HUDEP-2 (cell line): ENCODE measurements around the gene LSM4.

Source experiments
- DNase-seq, 76 experiments: peaks; one replicate each; lab custom pipeline; 2025; ENCODE audit not compliant: unreplicated experiment in 76 of 76; lab: John Stamatoyannopoulos, UW

The LSM4 gene

DNA sequence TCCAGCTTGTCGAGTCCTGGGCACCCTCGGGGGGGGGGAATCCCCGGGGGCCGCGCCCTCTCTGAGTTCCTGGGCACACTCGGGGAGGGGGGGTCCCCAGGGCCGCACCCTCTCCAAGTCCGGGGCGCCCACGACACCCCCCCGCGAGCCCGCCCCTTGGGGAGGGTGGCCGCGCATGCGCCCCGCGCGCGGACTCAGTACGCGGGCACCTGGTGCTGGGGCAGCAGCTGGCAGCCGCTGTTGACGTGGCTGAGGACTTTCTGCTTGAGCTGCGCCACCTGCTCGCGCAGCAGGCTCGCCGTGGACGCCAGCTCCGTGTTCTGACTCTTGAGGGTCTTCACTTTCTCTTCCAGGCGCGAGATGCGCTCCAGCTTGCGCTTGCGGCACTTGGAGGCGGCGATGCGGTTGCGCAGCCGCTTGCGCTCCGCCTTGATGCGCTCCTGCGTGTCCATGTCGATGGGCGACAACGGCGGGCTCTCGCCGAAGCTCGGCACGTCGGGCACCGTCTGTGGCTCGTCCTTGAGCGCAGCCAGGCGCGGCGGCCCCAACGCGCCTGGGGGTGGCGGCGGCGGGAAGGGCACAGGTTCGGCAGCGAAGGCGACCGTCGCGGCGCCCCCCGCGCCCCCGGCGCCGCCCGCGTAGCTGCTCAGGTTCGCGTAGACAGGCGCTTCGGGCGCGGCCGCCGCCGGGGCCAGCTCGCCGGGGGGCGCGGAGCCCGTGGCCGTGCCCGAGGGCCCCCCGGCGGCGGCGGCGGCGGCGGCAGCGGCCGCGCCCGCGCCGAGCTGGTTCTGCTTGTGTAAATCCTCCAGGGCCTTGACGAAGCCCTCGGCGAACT is 42.4 kb downstream of the LSM4 start:
- DNase-seq: peak in 65 of 76 experiments; percentile 21 to 86 (median 71)

DNA sequence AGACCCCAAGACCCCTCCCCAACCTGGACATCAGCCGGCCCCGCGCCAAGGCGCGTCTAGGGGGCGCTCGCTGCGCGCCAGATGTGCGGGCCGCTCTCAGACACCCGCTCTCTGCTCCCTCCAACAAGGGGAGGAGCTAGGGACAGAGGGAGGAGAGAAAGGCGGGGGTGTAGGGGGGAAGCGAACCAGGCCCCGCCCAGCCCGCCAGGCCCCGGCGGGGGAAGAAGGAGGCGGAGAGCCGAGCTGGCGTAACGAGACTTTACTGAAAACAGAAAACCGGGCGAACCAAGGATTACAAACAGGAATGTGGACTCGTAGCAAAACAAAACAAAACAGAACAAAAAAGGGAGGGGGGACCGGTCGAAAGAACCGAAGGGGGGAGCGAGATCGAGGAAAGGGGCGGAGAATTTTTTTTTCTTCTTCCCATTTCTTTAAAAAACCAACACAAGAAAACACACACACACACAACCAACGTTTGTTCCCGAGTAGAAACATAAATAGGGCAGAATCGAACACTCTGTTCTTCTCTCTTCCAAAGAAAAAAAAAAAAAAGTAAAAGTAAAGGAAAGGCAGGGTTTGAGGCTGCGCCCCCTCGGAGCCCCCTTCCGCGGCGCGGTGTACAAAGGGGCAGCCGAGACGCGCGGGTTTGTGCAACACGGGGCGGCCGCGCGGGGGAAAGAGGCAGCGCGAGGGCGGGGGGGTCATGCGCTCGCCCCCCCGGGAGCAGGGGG is 43.2 kb downstream of the LSM4 start:
- peak in 74 of 76 experiments; percentile 66 to 98 (median 94) for DNase-seq

DNA sequence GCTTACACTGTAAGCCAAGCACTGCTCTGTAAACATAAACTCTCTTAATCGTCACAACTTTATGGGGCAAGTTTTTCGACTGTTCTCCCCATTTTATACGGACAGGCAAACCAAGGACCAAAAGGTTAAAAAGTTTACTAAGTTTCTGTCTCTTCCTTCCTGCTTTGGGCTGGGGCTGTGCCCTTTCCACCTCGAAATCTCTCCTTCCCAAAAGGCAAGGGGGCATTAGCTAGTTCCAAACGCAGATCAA is 43.7 kb downstream of the LSM4 start:
- DNase-seq: no peak

GRCh38 chr19:18278521-18279265 is 44.2 kb downstream of the LSM4 start:
- peak in 34 of 76 experiments; percentile 9 to 54 (median 33) for DNase-seq

DNA sequence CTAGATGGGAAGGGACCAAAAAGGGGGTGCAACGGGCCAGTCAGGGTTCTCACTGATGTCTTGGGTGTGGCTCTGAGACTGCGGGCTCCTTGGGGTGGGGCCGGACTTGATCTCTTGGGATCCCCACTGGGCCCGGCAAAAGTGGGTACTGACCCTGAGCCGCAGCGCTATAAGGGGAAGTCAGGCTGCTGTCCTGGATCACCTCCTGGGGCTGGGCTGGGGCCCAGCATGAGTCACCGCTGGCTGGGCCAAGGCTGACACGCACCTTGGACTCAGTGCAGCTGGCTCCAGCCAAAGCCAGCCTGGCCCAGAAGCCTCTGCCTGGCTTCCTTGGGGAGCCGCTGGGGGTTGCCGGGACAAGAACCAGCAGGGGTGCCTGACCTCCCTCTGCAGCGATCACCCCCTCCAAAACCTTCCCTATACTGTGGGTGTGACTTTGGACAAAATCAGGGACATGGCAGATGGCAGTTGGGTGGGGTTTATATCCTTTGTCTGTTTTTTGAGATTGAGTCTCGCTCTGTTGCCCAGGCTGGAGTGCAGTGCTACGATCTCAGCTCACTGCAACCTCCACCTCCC is 48.0 kb downstream of the LSM4 start:
- peak in 69 of 76 experiments; percentile 19 to 89 (median 67) for DNase-seq

DNA sequence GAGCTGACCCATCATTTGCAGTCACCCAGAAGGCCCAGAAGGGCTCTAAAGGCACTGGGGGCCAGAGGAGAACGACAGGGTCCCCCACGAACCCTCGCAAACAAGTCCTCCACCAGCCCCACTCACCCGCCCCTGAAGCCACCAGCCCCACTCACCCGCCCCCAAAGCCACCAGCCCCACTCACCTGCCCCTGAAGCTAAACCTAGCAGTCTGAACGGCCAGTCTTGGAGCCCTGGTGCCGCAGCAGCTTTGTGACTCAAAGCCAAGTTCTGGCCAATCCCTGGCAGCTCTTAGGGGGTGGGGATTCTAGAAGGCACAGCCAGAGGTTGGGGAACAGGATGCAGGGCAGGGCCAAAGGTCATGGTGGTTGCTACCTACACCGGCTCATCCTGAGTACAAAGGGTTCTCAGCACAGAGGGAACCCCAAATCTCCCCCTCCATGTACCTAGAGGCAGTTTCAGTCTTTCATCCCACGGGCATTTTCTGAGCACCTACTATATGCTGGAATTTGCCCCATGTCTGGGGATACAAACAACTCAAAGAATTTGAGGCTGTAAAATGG is 48.6 kb downstream of the LSM4 start, which contains the start of gene IQCN:
Gene IQCN (minus strand): TSS at position 234 of the 562 bp plus-strand sequence. CDS start 4,974 bp downstream, outside the sequence.
- peak in 10 of 76 experiments; percentile 13 to 56 (median 19) for DNase-seq

DNA sequence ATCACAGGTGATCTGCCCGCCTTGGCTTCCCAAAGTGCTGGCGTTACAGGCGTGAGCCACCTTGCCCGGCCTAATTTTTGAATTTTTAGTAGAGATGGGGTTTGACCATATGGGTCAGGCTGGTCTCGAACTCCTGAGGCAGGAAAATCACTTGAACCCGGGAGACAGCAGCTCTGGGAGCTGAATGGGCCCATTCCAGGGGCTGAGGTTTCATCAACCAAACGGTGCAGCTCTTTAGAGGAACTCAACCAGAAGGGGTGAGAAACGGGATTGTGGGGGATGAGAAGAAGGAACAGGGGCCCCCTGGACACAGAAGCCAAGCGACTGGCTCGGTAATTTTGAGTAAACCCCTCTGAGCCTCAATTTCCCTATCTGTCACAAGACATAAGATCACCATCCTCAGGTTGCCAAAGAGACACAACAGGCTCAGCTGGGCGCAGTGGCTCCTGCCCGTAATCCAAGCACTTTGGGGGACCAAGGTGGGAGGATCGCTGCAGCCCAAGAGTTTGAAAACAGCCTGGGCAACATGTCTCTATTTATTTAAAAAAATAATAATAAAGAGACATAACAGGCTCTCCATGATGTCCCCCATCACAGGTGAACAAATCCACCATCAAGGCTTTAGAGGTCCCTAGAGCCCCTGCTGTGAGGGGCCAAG is 49.2 kb downstream of the LSM4 start:
- DNase-seq: no peak

DNA sequence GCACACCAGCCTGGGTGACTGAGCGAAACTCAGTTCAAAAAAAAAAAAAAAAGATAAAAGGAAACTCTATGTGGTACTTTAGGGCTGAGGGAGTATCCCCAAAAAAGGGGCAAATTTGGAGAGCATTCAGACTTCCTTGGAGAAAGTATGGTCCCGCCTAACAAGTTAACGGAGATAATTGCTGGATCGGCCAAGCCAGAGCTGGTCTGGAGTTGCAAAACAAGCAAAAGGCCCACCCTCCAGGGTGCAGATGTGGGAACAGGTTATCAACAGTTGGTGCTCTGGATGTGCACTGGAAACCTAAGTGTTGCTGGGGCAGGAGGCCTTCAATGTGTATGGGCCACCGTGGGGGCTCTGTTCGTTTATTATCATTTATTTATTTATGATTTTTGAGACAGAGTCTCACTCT is 51.4 kb downstream of the LSM4 start:
- DNase-seq: no peak

DNA sequence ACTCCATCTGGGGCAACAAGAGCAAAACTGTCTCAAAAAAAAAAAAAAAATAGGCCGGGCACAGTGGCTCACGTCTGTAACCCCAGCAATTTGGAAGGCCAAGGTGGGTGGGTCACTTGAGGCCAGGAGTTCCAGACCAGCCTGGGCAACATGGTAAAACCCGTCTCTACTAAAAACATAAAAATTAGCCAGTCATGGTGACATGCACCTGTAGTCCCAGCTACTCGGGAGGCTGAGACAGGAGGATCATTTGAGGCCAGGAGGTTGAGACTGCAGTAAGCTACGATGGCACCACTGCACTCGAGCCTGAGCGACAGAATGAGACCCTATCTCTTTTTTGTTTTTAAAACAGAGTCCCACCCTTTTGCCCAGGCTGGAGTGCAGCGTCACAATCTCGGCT is 52.5 kb downstream of the LSM4 start:
- no peak for DNase-seq

DNA sequence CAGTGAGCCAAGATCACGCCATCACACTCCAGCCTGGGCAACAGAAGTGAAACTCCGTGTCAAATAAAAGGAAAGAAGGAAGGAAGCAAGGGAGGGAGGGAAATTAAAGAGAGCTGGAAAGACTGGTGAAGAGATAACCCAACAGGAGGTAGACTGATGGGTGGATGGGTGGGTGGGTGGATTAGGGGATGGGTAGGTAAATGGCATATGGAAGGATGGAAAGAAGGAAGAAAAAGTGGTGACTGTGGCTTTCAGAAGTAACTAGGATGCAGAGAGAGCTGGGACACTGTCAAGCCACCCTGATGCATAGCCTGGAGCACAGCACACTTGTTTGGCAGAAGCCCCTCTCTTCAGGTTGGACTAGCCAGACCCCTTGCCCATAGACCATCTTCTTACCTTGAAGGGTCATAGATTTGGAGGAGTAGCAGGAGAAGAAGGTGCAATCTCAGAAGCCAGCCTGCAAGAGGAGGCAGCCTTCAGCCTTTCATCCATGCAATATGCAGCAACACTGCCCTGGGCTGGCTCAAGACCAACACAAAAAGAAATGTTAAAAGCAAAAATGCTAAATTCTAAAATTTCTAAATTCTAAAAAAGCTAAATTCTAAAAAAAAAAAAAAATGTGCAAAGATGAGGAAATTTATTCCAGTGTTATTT is 53.7 kb downstream of the LSM4 start:
- DNase-seq: no peak

DNA sequence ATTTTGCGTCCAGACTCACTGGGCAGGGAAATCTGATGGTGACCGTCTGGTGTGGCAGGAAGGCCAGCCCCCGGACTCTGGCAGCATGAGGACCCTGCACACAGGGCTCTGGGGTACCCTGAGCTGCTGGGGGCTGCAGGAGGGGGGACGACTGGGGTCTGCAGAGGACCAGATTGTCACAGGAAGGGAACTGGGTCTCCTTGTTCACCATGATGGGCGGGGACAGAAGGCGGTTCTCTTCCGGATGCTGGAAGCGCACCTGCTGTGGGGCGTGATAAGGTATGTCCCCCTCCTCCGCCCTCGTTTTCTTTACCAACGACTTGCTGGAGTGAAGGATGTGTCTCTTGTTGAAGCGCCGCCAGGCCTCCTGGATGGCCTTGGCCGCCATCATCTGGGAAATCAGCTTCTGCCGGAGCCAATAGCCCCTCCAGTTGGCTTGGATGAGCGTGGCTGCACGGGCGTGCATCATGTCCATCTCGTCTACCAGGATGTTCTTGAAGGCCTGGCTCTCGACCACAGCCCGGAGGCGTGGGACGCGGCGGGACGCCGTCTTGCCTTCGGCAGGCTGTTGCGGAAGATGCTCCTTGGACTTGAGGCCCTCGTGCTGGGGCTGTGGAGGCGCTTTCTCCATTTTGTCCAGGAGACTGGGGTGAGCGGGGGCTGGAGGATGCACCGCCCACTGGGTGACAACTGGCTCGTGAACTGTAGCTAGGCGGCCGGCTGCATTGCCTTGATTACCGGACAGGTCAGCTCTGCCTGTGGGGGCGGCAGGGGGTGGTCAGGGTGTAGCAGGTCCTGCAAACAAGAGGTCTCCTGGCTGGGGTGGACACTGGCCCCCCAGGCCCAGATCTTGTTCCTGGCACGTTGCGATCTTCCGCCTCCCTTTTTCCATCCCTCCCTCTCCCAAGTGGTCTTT is 55.8 kb downstream of the LSM4 start:
- DNase-seq: no peak

- no peak for DNase-seq
These were observed 57.3 kb downstream of the LSM4 start for GRCh38 chr19:18265582-18265981.

- DNase-seq: no peak
These were observed 57.8 kb downstream of the LSM4 start for GRCh38 chr19:18264971-18265540.

GRCh38 chr19:18264137-18264854 is 58.6 kb downstream of the LSM4 start:
- no peak for DNase-seq

DNA sequence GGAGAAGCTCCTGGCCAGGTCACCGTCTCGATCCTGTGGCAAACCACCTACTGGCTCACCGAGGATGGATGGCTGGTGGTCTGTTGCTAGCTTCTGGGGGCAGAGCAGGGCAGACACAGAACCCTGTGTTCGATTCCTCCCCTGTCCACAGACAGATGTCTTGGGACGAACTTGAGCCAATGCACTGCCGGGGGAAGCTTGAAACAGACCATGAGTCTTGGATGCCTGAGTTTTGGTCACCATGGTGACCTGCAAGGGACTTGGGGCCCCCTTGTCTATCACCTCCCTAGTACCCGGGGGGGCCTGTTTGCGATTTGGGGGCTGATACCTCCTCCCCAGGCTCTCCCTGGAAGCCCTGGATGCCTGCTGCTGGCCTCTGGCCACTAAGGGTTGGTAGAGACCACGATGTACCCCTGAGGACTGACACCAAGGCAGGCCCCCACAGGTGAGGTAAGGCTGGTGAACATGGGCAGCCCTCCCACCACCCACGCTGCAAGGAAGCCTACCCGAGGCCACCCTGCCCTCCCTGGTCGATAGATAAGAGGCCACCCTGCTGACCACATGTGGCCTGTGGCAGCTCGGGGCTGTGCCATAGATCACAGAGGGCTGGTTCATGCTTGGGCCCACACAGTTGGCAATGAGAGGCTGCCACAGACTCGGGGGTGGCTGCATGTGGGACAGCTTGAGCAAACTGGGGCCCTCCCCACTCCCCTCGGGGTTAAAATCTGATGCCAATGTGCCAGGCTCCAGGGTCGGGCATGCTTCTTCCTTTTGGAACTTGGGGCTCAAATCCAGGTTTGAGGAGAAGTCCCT is 59.3 kb downstream of the LSM4 start:
- no peak for DNase-seq

DNA sequence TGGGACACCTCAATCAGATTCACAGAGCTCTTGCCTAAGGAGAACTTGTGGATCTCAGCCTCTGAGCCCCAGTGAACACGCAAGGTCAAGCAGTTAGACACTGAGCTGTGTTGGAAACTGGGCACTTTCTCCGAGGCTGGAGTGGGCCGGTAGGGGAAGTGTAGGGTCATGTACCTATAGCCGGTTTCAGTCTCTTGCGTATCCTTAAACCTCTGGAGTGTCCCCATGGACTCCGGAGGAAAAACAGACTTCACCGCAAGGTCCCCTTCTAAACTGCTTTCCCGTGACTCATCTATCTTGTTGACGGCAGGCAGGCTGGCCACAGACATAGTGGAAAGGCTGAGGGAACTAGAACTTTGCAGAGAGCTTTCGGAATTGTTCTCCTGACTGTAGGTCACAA is 60.0 kb downstream of the LSM4 start:
- DNase-seq: no peak

GRCh38 chr19:18262144-18262543 is 60.7 kb downstream of the LSM4 start:
- DNase-seq: no peak
